Skin of body (tissue), 2 donors: ENCODE data around the gene SNRPA. TPM values are rescaled to one million over a fixed set of nuclear protein-coding genes. Genes with fewer than 3 reads are reported as not detected.
A peak's percentile ranks its signal among the peaks of the same experiment; 100 is the strongest.

Source experiments
- DNase-seq: peaks from one replicate; lab custom pipeline; 2025; lab: John Stamatoyannopoulos, UW
- total RNA-seq: library from RNA; depleted of rRNA; stranded (reverse); fragments of >200 nt; gene quantifications from one replicate; pipeline ENCODE4 v1.2.3, GENCODE V29; 2014

Gene SNRPA
- 36.6 TPM for total RNA-seq

DNA sequence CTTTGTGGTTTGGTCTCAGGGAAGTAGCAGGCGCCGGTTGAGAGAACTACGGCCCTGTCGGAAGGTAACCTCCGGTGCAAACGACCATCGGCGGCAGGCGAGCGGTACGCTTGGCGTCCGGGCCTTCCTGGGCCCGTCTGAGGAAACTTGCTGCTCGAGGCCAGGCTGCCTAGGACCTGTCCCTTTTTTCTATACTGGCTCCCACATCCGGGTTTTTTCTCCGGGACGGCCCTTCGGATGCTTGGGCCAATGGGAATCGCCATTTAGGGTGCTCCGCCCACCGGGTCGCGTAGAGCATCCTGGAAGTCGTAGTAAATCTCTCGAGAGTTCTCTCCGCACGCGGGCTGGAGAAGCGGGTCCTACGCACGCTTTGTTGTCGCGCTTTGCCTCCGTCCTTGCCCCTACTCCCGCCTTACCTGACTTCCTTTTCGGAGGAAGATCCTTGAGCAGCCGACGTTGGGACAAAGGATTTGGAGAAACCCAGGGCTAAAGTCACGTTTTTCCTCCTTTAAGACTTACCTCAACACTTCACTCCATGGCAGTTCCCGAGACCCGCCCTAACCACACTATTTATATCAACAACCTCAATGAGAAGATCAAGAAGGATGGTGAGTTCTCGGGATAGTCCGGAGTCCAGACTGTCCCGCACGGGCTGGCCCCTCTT lies at the start of gene SNRPA:
Gene SNRPA, plus strand, starts transcription at position 330 of the 664 bp plus-strand sequence. Its CDS starts 206 bp downstream, at position 536.
- peak; percentile 97 for DNase-seq

DNA sequence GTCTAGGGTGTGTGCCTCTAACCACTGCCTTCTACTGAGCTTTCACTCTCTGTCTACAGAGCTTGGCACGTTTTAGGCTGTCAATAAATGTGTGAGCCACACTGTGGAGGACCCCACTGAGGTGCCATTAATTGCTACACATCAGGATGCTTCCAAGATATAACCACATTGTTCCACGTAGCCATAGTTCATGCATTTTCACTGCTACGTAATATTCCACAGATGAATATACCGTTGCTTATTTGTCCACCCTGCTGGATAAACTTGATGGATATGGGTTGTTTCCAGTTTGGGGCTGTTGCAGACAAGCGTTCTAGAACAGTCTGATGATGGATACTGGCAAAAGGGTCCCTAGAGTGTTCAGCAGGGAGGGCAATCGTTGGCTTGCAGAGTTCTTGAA lies 49.2 kb upstream of the SNRPA start:
- no peak for DNase-seq

DNA sequence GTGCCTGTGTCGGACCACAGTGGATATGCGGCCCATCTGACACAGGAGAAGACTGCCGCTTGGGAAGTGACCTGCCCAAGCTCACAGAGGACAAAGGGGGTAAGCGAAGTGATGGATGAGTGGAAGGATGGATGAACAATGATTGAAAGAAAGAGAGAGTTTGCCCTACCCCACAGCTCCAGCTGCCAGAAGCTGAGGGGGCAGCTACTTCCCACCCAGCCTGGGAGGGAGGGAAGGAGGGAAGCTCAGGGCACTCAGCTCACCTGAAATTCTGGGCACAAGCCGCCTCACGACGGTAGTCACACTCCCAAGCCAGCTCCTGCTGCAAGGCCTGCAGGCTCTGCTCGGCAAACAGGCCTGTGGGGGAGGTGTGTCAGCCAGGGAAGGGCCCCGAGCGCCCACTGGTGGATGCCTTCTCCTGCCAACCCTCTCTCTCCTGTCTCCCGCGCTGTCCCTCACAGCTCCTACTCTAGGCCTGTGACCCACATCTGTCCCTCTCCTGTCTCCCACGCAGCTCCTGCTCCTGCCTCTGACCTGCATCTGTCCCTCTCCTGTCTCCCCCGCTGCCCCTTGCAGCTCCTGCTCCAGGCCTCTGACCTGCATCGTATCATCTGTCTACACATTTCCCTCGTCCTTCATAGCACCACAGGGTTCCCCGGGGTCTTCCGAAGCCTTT lies 48.5 kb upstream of the SNRPA start:
- no peak for DNase-seq

DNA sequence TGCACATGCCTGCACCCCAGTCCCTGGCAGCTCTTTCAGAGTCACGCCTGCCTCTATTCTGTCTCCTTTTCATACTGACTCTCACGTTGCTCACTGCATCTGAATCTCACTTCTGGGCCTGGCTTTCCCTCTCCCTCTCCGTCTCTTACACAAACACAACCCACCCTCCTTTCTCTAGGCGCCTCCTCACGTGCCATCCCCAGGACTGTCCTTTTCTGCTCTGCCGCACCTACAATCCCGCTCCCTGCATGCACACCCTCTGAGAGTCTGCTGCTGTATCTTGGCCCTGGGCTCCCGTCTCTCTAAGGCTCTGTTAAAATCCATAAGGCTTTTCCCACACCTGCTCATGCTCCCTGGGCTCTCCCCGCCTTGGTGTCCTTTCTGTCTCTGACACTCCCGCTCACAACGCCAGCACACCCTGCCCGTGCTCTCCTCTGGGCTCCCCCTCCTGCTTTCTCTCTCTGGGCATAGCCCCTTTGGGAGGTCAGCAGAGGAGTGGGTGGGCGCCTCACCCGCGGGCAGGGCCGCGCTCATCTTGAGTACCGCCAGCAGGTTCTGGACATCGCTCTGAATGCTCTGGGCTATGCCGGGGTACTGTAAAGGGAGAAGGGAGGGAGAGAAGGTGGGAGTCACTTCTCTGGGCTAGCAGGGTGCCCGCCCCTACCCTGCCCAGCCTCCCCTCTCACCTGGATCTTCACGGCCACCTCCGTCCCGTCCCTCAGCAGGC lies 47.8 kb upstream of the SNRPA start:
- no peak for DNase-seq

DNA sequence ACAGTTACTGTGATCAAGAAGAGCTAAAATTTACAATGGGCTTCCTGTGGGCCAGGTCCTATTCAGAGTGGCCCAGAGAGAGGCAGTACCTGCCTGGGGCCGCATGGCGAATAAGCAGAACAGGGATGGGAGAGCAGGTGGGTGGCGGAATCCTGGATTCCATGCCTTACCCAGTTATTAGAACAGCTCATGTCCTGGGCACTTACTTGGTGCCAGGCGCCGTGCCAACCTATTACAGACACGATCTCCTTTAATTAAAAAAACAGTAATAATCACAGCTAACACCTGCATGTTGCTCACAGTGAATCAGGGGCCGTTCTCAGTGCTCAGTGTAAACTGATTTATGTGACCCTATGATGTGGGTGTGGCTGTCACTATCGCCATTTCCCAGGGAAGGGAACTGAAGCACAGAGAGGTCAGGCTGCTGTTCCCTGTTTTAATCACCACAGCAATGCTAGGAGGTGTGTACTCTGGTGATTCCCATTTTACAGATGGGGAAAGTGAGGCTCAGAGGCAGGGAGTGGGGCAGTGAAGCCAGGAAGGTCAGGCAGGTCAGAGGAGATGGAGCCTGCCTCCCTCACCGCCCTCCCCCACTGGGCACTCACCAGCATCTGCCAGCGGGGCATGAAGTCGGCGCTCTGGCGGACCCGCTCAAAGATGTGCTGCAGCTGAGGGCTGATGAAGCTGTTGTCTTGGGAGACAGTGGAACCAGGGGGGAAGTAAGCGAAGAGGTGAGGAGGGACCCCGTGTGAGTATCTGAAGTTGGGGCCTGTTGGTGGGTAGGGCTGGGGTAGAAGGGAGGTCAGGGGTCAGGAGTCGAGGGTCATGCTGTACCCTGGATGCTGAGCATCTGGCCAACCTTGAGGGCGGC lies 46.3 kb upstream of the SNRPA start:
- no peak for DNase-seq

DNA sequence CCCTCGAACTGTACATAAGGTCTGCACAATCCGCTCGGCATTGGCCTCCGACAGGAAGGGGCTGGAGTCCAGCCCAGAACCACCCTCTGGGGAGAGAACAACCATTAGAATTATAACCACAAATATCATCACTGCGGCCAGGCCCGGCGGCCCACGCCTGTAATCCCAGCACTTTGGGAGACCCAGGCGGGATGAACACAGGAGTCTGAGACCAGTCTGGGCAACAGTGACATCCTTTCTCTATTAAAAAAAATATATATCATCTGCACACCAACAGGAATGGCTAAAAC lies 45.7 kb upstream of the SNRPA start:
- DNase-seq = no peak

DNA sequence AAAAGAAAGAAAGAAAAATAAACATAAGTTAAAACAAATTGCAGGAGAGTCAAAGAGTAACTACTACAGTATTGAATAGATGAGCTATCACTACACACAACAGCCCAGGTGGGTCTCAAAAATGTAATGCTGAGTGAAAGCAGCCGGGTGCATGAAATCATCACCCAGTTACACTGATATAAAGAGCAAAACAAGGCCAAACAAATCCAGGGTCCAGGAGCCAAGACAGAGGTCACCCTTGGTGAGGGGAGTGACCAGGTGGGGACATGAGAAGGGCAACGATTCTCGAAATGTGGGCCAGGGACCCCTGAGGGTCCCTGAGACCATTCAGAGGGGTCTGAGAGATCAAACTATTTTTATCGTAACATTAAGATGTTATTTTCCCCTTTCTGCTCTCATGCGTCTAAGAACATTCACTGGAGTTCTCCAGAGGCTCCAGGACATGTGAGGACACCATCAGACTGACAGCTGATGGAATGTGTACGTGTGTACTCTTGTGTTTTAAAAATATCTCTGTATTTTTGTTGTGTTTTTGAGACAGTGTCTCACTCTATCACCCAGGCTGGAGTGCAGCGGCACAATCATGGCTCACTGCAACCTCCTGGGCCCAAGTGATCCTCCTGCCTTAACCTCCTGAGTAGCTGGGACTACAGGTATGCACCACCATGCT lies 44.9 kb upstream of the SNRPA start:
- DNase-seq = no peak

DNA sequence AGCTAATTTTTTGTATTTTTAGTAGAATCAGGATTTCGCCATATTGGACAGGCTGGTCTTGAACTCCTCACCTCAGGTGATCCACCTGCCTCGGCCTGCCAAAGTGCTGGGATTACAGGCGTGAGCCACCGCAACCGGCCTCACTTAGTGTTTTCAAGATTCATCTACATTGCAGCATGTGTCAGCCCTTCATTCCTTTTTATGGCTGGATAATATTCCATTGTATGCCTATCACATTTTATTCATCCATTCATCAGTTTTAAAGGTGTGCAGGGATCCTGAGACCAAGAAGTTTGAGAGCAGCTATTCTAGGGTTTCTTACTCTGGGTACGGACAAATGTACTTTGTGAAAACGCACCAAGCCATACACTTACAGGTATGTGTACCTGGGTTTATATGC lies 43.4 kb upstream of the SNRPA start:
- no peak for DNase-seq

DNA sequence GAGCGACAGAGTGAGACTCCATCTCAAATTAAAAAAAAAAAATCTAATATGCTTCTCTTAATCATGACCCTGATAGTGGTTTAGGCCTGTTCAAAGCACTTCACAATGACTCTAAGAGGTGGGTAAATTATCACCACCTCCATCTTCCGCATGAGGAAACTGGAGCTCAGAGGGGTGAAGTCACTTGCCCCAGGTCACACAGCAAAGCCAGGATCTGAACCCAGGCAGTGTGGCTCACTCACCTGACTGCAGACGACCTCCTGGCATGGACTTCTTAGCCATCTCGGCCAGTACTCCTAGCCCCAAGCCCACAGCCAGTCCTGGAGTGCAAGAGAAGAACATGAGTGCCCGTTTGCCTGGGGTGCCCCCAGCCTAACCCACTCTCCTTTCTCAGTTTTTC lies 41.2 kb upstream of the SNRPA start:
- no peak for DNase-seq

DNA sequence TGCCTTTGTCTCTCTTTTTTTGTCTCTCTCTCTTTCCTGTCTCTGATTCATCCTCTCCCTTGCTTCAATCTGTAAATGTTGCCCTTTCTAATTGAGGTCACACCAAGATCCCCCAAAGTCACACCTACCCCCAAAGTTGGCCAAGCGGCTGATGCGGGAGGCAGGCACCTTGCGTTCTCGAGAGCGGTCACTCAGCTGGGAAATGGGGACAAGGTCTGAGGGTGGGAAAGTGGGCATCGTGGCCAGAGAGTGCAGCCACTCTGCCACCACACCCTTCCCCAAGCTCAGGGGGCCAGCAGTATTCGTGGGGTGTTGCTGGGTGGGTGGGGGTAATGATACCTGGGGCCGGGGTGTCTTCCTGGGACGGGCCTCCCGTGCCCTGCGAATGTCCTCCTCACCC lies 37.1 kb upstream of the SNRPA start:
- DNase-seq = no peak

DNA sequence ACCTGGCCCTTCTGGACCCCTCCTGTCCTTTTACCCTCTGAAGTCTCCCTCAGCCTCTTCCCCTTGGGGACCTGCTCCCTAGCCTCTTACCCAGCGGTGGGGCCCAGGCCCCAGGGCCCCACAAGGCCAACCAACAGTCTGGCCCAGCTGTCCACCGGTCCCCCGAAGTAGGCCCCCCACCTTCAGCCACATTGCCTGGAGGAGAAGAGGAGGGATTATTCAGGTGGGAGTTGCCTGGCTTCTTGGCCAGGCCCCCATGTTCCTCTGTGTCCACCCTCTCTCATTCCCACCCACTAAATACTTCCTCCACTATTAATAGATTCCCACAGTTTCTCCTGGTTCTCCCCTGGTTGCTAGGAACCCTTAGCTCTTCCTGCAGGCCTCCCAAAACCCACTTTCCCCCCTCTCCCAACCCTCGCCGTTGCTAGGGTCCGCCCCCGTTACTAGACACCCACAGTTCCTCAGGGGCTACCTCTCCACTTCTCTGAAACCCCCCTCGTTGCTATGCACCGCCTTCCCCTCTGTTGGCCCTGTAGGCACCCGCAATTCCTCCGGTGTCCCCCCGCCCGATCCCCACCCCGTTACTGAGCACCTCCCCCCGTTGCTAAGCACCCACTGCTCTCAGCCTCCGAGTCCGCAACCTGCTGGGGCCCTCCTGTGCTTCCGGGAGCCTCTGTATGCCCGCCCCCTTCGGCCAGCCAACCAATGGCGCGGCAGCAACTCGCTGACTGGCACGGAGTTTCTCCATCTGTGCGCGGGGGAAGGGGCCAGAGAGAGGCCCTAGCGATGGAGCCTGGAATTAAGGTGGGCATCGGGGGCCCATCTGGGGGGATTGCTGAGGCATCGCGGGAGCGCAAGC lies 36.3 kb upstream of the SNRPA start:
- peak; percentile 95 for DNase-seq

DNA sequence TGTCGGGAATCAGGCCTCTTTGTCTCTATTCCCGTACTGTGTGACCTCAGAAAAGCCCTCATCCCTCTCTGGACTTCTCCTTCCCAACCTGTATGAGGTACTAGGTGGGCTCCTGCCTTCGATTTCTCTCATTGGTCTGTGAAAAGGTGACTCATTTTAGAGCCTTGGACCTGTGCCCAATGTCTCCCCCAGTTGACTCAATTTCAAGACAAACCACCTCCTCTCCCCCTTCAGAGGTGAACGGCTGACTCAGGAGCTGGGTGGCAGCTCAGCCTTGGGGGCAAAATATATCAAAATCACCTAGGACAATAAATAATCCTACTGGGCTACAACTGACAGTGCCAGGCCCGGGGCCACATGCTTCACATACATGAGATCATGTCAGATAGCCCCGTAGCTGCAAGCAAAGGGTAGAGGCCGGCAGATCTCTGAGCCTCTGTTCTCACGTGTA lies 34.9 kb upstream of the SNRPA start:
- DNase-seq = no peak

DNA sequence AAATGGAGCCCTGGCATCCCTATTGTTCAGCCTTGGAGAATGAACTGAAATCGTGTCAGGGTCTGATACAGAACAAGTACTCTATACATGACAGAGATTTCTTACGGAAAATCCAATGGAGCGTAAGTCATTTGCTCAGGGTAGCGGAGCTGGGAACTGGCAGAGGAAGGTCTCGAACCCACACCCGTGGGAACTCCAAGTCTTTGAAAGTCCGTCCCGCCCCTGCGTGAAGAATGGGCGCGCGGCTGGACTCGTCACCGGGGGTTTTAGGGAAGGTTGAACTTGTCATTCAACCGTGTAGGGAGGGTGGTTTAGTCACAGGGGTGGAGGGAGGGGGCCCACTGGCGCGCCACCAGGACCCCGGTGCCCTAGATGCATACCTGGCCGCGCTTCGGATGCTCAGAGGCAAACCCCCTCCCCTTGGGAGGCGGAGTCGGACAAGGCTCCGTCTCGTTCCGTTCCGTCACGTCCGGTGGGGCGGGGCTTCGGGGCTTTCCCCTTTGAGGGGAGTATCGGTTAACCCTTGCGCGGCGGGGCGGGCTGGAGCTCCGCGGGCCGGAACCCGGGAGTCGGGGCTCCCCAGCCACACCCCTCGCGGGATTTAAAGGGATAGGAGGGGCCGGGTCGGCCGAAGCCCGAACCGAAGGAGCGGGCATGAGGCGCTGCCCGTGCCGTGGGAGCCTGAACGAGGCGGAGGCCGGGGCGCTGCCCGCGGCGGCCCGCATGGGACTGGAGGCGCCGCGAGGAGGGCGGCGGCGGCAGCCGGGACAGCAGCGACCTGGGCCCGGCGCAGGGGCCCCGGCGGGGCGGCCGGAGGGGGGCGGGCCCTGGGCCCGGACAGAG lies 34.3 kb upstream of the SNRPA start, which contains the start of the genes COQ8B and ITPKC:
Gene COQ8B, minus strand, starts transcription at position 405 of the 843 bp plus-strand sequence. CDS start 2,254 bp downstream, outside the sequence.
Gene ITPKC, plus strand, starts transcription at position 631 of the 843 bp plus-strand sequence. Its CDS starts 24 bp downstream, at position 655.
- peak; percentile 97 for DNase-seq

DNA sequence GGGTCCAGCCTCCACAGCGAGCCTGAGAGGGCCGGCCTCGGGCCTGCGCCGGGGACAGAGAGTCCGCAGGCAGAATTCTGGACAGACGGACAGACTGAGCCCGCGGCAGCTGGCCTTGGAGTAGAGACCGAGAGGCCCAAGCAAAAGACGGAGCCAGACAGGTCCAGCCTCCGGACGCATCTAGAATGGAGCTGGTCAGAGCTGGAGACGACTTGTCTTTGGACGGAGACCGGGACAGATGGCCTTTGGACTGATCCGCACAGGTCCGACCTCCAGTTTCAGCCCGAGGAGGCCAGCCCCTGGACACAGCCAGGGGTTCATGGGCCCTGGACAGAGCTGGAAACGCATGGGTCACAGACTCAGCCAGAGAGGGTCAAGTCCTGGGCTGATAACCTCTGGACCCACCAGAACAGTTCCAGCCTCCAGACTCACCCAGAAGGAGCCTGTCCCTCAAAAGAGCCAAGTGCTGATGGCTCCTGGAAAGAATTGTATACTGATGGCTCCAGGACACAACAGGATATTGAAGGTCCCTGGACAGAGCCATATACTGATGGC lies 33.6 kb upstream of the SNRPA start:
- DNase-seq = no peak

DNA sequence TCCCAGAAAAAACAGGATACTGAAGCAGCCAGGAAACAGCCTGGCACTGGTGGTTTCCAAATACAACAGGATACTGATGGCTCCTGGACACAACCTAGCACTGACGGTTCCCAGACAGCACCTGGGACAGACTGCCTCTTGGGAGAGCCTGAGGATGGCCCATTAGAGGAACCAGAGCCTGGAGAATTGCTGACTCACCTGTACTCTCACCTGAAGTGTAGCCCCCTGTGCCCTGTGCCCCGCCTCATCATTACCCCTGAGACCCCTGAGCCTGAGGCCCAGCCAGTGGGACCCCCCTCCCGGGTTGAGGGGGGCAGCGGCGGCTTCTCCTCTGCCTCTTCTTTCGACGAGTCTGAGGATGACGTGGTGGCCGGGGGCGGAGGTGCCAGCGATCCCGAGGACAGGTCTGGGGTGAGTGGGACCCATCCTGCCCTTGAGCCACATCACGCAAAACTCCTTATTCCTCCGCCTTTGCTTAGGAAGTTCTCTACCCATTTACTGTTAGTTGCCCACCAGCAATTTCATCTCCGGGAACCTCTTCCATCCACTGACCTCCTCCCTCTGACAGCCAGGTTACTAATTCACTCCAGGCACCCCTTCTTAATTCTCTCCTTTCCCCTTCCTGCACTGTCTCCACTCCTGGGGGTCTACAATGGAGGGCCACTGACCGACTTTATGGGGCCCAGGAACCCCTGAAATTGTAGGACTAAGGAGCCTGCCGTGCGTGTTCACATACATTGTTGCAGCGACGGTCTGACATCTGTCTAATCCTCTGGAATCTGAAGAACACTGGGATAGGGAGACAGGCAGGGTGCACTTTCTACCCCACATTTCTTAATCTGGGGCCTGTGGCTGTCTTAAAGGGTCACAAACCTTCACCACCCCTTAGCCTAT lies 32.9 kb upstream of the SNRPA start:
- DNase-seq = no peak

DNA sequence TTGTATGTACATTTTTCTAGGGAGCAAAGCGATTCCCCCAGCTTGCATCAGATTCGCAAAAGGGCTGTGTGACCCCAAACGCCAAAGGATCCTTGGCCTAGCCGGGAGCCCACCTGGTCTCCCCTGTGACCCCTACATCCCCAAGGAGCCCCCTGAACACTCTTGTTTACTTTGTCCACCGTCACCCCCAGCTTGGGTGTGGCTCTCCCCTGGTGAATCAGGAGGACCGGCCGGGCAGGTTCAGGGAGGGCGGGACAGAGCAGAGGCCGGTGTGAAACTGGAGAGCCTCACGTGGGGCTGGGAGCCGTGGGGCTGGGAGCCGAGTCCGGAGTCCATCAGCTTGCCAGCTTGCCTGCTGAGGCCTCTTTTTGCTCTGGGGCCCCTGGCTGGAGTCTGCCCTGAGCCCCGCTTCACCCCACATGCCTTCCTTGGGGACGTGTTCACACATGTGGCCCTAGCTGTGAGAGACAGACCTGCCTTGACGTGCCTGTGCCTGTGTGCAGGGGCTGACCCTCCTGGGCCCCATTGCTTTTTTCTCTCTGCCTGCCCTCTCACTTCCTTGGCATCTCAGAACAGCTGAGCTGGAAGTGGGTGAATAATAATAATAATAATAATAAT lies 32.1 kb upstream of the SNRPA start:
- no peak for DNase-seq

DNA sequence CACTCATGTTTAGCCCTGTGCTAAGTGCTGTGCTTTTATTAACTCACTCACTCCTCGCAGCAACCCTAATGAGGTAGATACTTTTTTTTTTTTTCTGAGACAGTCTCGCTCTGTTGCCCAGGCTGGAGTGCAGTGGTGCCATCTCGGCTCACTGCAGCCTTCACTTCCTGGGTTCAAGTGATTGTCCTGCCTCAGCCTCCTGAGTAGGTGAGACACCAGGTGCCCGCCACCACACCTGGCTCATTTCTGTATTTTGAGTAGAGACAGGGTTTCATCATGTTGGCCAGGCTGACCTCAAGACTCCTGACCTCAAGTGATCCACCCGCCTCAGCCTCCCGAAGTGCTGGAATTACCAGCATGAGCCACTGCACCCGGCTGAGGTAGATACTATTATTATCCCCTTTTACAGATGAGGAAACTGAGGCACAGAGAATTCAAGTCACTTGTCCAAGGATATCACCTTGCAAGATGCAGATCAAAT lies 31.5 kb upstream of the SNRPA start:
- DNase-seq = no peak
